ENCODE data around the gene EPHA10.

The EPHA10 gene

GRCh38 chr1:37726751-37727585, 38.0 kb downstream of the EPHA10 start:
- Histone ChIP-seq H3K4me1 (ENCODE audit: low read depth, poor library complexity, severe bottlenecking) (no peaks in the 10 kb centered on the region), H3K9ac (no peak overlapping the region), H4K20me1 (ENCODE audit: insufficient read depth) (no peaks in the 10 kb centered on the region), H3K27me3 (ENCODE audit: insufficient read depth, low read depth) (no peaks in the 10 kb centered on the region; the same call in 1 of the 2 replicates), H2AFZ (ENCODE audit: low read depth) (no peak overlapping the region), H3K36me3 (ENCODE audit: insufficient read depth) (no peaks in the 10 kb centered on the region), H3K79me2 (ENCODE audit: insufficient read depth, low read depth) (no peaks in the 10 kb centered on the region), H3K27ac (no peak overlapping the region), H3K4me3 (IDR thresholded peaks at IDR 0.05; ENCODE audit: insufficient read depth, low read depth, low read length) (no peak overlapping the region), H3K4me2 (no peak overlapping the region)
- no peak for TF ChIP-seq CTCF (conservative IDR thresholded peaks at IDR 0.05; ENCODE audit: low read depth, low read length)

DNA sequence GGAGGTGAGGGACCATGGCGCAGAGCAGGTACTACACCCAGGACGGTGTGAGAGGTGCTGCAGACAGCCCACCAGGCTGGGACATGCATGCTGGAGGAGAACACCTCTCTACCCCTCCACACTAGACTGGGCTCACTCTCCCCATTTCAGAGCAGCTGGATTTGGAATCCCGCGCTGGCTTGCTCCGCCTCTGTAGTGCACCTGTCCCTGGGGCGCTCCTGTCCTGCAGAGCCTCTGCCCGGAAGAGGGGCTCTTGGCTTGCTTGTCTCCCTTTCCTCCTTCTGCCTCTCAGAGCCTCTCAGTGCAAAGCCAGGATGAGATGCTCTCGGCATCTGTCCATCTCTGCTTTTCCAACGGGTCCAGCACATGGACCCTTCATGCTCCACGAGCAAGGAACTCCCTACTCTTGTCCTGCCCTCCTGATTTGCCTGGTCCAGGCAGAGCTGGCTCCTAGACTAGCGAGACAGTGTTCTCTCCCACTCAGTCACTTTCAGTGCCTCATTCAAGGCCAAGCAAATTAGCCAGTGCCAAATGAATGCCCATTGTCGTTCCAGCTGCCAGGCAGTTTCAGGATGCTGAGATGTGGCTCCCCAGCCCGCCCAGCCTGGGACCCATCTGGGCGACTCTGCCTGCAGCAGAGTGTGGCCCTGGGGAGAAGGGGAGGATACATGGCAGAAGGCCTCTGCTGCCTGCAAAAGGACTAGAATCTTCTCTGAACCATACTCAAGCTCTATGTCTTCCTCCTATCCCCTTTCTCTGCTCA, 38.9 kb downstream of the EPHA10 start:
- Histone ChIP-seq H3K36me3 (ENCODE audit: insufficient read depth) (no peaks in the 10 kb centered on the region), H3K4me2 (no peak overlapping the region), H2AFZ (ENCODE audit: low read depth) (no peak overlapping the region), H3K4me3 (IDR thresholded peaks at IDR 0.05; ENCODE audit: insufficient read depth, low read depth, low read length) (no peak overlapping the region), H3K27ac (no peak overlapping the region), H3K9ac (no peak overlapping the region), H4K20me1 (ENCODE audit: insufficient read depth) (no peaks in the 10 kb centered on the region), H3K79me2 (ENCODE audit: insufficient read depth, low read depth) (no peaks in the 10 kb centered on the region), H3K4me1 (ENCODE audit: low read depth, poor library complexity, severe bottlenecking) (no peaks in the 10 kb centered on the region), H3K27me3 (ENCODE audit: insufficient read depth, low read depth) (no peaks in the 10 kb centered on the region; the same call in 1 of the 2 replicates)
- no peak for TF ChIP-seq CTCF (conservative IDR thresholded peaks at IDR 0.05; ENCODE audit: low read depth, low read length)

GRCh38 chr1:37724575-37724974, 40.3 kb downstream of the EPHA10 start:
- Histone ChIP-seq H3K27me3 (ENCODE audit: insufficient read depth, low read depth) (no peaks in the 10 kb centered on the region; the same call in 1 of the 2 replicates), H3K9ac (no peak overlapping the region), H2AFZ (ENCODE audit: low read depth) (no peak overlapping the region), H3K4me1 (ENCODE audit: low read depth, poor library complexity, severe bottlenecking) (no peaks in the 10 kb centered on the region), H3K27ac (no peak overlapping the region), H4K20me1 (ENCODE audit: insufficient read depth) (no peaks in the 10 kb centered on the region), H3K36me3 (ENCODE audit: insufficient read depth) (no peaks in the 10 kb centered on the region), H3K79me2 (ENCODE audit: insufficient read depth, low read depth) (no peaks in the 10 kb centered on the region), H3K4me3 (IDR thresholded peaks at IDR 0.05; ENCODE audit: insufficient read depth, low read depth, low read length) (no peak overlapping the region), H3K4me2 (no peak overlapping the region)
- TF ChIP-seq CTCF (conservative IDR thresholded peaks at IDR 0.05; ENCODE audit: low read depth, low read length): no peak

DNA sequence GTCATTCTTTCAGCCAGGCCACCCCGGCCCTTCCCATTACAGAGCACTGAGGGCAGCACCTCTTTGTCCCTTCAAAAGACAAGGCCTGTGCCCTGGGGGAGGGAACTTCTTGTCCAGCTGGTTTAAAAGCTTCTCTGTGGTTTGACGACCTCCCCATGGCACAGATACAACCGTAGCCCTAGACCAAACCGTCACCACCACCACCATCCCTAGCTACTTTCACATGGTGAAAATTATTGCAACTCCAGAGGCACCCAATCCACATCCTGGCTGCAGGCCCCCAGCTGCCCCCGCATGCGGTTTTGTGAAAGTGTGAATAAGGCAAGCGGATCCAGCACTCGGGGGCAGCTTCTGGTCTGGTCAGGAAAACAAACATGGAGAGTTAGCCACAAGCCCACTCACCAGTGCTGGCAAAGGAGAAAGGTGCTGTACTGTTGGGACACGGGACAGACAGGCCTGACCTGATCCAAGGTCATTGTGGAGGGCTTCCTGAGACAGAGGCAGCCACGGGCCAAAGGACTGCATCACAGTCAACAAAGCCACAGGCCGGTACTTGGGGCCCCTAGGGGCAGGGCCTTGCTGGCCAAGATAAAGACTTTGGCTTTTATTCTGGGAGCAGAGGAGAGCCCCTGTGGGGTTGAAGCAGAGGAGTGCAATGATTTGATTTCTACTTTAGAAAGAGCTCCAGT, 41.4 kb downstream of the EPHA10 start:
- no peak for TF ChIP-seq CTCF (conservative IDR thresholded peaks at IDR 0.05; ENCODE audit: low read depth, low read length)
- Histone ChIP-seq H3K9ac (no peak overlapping the region), H2AFZ (ENCODE audit: low read depth) (no peak overlapping the region), H3K4me2 (no peak overlapping the region), H3K27me3 (ENCODE audit: insufficient read depth, low read depth) (no peaks in the 10 kb centered on the region; the same call in 1 of the 2 replicates), H3K79me2 (ENCODE audit: insufficient read depth, low read depth) (no peaks in the 10 kb centered on the region), H3K36me3 (ENCODE audit: insufficient read depth) (no peaks in the 10 kb centered on the region), H3K4me3 (IDR thresholded peaks at IDR 0.05; ENCODE audit: insufficient read depth, low read depth, low read length) (no peak overlapping the region), H3K4me1 (ENCODE audit: low read depth, poor library complexity, severe bottlenecking) (no peaks in the 10 kb centered on the region), H4K20me1 (ENCODE audit: insufficient read depth) (no peaks in the 10 kb centered on the region), H3K27ac (no peak overlapping the region)
